Activated T-helper 1 cell treated with anti-CD3 and anti-CD28 coated beads, Interleukin-12 subunit alpha, Interleukin-12 subunit beta, Interleukin-2, Interleukin-4 antibody, amounts not matched to agents 30 ng/mL and 10 ng/mL and 1 ng/mL, durations not matched to agents 14 hours and 24 hours and 36 hours (primary cell): ENCODE data around the gene NHSL1. TPM values are rescaled to one million over a fixed set of nuclear protein-coding genes. Genes with fewer than 3 reads are reported as not detected.
A peak's percentile ranks its signal among the peaks of the same experiment; 100 is the strongest.

Experiments
- DNase-seq: peaks from one replicate; pipeline ENCODE4 v3.0.0; 2021; ENCODE audit warnings: low spot score
- H3K27ac Mint-ChIP-seq: one replicate; pipeline ENCODE4 v1.8.0; 2021; ENCODE audit warnings: mild to moderate bottlenecking, mixed read lengths
- H3K27me3 Mint-ChIP-seq: one replicate; pipeline ENCODE4 v1.8.0; 2022; ENCODE audit warnings: mild to moderate bottlenecking, moderate library complexity, mixed read lengths; ENCODE audit not compliant: insufficient read depth
- H3K36me3 Mint-ChIP-seq: one replicate; pipeline ENCODE4 v1.8.0; 2021; ENCODE audit warnings: low read depth, mixed read lengths
- H3K4me1 Mint-ChIP-seq: one replicate; pipeline ENCODE4 v1.8.0; 2021; ENCODE audit warnings: low read depth, mixed read lengths
- H3K4me3 Mint-ChIP-seq: one replicate; pipeline ENCODE4 v1.8.0; 2021; ENCODE audit warnings: mild to moderate bottlenecking, moderate library complexity, mixed read lengths
- H3K9me3 Mint-ChIP-seq: one replicate; pipeline ENCODE4 v1.8.0; 2021; ENCODE audit warnings: mixed read lengths
- intact Hi-C: fragments of 100-400 bp; cut with micrococcal nuclease; formaldehyde crosslinking; loops from one replicate; pipeline ENCODE4 v1.15.1; 2024
- total RNA-seq: library from RNA; stranded (reverse); gene quantifications from 2 replicates; pipeline ENCODE4 v1.2.3, GENCODE V29; 2022

NHSL1 gene
- total RNA-seq, 1 donor from 2014 or later, result 0.49 TPM

DNA sequence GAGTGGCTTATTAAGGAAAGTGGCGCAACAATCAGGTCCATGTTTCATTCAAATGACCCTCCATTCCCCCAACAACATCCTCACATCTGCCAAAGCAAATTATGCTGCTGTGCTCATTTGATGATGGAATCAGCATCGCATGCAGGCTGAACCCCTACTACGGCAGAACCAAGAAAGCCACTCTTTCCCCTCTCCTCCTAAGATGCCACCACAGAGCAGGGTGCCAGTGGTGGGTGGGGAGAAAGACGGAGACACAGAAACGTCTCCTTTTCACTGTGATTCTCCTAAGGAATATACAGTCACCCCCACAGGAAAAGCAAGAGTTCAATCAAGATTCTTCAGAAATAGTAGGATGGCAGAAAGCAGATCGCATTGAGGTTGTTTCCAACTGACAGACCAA lies 78.2 kb downstream of the NHSL1 start:
- Mint-ChIP-seq H3K4me3 (no peak overlapping the region), H3K9me3 (no peaks in the 10 kb centered on the region), H3K27me3 (no peaks in the 10 kb centered on the region), H3K4me1 (peaks cover 7% of the 10 kb centered on the region), H3K36me3 (peaks cover 16% of the 10 kb centered on the region), H3K27ac (no peak overlapping the region)
- DNase-seq, result no peak
- intact Hi-C loops, result no loop called here

DNA sequence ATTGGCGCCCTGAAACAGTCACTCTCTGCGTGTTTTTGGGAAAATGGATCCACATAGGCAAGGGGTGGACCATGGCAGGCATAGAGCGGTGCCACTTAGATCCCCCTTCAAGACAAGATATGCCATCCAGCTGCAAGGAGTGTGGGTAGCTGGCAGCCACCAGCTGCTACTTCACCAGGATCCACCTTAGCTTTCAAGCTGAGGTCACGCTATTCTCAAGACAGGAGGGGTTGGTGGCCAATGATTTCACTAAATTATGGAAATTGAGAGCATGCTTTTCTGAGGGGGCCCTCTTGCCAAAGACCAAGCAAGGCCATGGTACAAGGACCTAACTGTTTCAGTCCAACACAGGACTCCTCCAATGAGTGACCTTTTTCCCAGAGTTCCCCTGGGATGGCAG lies 78.9 kb downstream of the NHSL1 start:
- Mint-ChIP-seq H3K9me3 (no peaks in the 10 kb centered on the region), H3K27me3 (no peaks in the 10 kb centered on the region), H3K4me3 (no peak overlapping the region), H3K27ac (no peak overlapping the region), H3K36me3 (peaks cover 18% of the 10 kb centered on the region), H3K4me1 (peaks cover 7% of the 10 kb centered on the region)
- DNase-seq, result no peak
- intact Hi-C loops, result no loop called here

DNA sequence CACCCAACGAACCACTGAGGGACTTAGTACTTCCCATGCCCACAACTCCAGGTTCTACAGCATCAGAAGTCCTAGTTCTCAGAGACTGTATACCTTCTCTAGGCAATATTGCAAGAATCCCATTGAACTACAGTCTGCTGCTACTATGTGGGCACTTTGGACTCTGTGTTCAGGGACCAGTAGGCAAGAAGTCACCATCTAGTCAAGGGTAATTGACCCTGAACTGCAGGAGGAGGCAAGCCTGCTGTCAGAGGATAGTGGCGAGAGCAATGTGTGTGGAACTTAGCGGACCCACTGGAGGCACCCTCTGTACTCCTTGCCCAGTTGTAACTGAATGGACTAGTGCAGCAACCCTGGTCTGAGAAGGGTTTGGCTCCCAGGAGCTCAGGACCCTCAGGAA lies 79.5 kb downstream of the NHSL1 start:
- no peak overlapping the region for H3K4me3 Mint-ChIP-seq
- H3K4me1 Mint-ChIP-seq, result peaks cover 7% of the 10 kb centered on the region
- H3K9me3 Mint-ChIP-seq, result no peaks in the 10 kb centered on the region
- no peak for DNase-seq
- H3K27ac Mint-ChIP-seq, result no peak overlapping the region
- H3K27me3 Mint-ChIP-seq, result no peaks in the 10 kb centered on the region
- intact Hi-C loops, result no loop called here
- H3K36me3 Mint-ChIP-seq, result peaks cover 22% of the 10 kb centered on the region

DNA sequence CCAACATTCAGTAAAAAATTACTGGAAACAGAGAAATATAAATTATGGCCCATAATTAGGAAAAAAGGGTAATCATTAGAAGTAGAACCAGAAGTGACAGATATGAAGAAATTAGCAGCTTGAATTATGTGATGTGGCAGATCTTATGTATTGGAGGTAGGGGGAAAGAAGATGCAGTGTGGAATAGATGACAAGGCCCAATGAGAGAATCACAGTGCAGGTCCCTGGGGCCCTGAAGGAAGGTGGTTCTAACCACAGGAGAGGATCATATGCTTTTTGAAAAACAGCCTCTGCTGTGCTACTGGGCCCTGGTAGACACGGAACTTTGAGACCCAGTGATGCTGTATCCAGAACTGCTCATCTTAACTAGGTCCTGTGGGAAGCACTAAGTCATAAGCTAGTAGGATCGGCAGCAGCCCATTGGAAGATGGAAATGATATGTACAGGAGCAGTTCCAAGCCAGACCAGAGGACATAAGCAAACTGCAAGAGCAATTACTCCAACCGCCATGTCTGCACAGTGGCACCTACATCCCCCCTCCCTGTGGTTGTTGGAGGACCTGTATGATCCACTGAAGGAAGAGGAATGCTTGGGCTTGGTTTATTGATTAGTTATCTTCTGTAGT lies 81.1 kb downstream of the NHSL1 start:
- Mint-ChIP-seq H3K27ac (peak overlapping the region; percentile 1), H3K4me3 (no peak overlapping the region), H3K9me3 (no peaks in the 10 kb centered on the region), H3K36me3 (peaks cover 30% of the 10 kb centered on the region), H3K4me1 (peaks cover 3% of the 10 kb centered on the region), H3K27me3 (no peaks in the 10 kb centered on the region)
- intact Hi-C loops, result no loop called here
- DNase-seq, result no peak

DNA sequence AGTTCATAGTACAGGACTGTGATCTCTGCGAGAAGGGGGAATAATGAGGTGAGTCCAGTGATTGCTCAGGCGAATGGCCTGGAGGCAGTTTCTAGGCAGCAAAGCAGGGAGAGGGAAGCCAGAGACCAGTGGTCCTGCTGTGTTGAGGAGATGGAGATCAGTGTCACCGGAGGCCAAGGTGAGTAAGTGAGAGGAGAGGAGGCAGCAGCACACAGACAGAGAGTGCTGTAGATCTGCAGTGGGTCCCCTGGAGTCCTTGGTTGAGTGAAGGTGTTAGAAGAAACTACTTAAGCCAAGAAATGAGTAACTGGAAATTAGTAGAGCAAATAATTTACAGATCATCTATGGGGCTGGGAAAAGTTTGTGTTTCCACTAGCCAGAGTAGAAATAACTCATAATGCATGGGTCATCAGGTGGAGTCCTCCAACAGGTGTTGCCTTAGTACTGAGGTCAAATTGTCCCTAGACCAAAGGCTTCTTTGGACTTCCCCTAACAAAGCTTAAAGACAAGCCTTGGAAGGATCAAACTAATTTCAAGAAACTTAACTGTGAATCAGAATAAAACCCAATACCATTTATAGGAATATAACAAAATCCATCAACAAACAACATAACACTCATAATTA lies 81.7 kb downstream of the NHSL1 start:
- Mint-ChIP-seq H3K27me3 (no peaks in the 10 kb centered on the region), H3K4me1 (no peaks in the 10 kb centered on the region), H3K9me3 (no peaks in the 10 kb centered on the region), H3K27ac (no peak overlapping the region), H3K4me3 (no peak overlapping the region), H3K36me3 (peaks cover 33% of the 10 kb centered on the region)
- DNase-seq, result no peak
- intact Hi-C loops, result no loop called here

DNA sequence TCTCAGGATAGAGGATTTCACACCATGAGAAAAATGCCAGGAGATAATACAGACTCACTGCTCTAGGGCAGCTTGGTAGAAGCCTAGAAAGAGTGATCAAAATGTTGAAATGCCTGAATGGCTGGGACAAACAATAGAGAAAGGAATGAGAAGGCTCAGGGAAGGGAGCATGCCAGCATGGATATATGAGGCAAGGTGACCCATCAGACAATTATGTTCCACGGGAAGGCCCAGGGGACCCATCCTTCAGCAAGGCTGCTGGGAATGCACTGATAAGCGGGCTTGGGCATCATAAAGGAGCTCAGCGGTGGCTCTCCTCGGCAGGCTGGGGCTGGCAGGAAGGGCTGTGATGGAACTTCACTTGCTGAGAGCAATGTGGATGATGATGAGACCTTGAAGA lies 83.1 kb downstream of the NHSL1 start:
- H3K27me3 Mint-ChIP-seq, result no peaks in the 10 kb centered on the region
- intact Hi-C loops, result no loop called here
- DNase-seq, result no peak
- H3K27ac Mint-ChIP-seq, result no peak overlapping the region
- H3K4me1 Mint-ChIP-seq, result peaks cover 8% of the 10 kb centered on the region
- H3K36me3 Mint-ChIP-seq, result peaks cover 36% of the 10 kb centered on the region
- no peaks in the 10 kb centered on the region for H3K9me3 Mint-ChIP-seq
- no peak overlapping the region for H3K4me3 Mint-ChIP-seq

DNA sequence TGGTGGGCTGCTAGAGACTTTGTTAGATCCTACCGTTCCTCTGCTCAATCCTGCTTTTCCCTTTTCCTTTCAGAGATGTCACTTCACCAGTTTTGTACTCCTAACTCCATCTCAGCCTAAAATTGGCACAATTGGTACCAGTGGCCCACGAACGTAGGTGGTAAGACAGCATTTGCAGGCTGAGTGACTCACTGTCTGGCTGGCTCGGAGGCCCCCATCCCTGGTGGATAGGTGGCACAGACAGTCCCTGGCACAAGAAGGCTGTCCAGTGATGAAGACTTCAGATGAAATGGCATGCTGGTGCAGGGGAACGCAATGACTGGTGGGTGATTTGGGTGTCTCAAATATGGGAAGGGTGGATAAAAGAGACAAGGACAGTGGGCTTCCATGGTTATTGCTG lies 84.2 kb downstream of the NHSL1 start:
- no peak for DNase-seq
- H3K4me1 Mint-ChIP-seq, result peaks cover 16% of the 10 kb centered on the region
- no peaks in the 10 kb centered on the region for H3K9me3 Mint-ChIP-seq
- H3K27me3 Mint-ChIP-seq, result no peaks in the 10 kb centered on the region
- H3K36me3 Mint-ChIP-seq, result peaks cover 40% of the 10 kb centered on the region
- no peak overlapping the region for H3K27ac Mint-ChIP-seq
- intact Hi-C loops, result no loop called here
- H3K4me3 Mint-ChIP-seq, result no peak overlapping the region

DNA sequence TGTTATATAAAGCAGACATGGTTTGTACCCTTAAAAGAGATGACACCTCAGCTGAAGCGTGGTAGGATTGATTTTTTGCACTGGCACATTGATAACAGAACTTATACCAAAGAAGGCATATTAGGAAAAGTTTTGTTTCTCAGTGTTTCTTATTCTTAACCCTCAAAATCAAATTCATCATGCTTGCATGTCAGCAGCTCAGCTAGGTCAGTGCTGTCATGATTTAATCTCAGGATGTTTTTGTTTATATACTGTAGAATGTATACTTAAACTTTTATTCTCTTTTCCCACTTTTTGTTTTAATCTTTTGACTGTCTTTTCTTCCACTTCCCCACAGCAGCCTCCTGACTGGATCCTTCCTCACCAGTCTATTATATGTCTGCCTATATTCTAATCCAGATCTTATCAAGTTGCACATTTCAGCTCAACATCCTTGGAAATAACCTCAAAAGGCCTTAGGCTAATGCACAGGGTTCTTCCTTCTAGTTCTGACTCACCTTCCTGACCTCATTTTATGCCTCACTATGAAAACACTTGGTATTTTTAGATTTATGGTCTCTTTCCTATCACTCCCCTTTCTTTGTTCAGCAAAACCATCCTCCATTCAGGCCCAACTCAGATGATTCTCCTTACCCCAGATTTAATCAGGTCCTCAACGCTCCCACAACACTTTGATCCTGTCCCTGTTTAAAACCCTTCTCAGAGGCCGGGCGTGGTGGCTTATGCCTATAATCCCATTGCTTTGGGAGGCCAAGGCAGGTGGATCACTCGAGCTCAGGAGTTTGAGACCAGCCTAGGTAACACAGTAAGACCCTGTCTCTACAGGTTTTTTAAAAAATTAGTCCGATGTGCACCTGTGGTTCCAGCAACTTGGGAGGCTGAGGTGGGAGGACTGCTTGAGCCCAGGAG lies 88.1 kb downstream of the NHSL1 start:
- Mint-ChIP-seq H3K4me3 (peak overlapping the region; percentile 25), H3K36me3 (peaks cover 53% of the 10 kb centered on the region)

DNA sequence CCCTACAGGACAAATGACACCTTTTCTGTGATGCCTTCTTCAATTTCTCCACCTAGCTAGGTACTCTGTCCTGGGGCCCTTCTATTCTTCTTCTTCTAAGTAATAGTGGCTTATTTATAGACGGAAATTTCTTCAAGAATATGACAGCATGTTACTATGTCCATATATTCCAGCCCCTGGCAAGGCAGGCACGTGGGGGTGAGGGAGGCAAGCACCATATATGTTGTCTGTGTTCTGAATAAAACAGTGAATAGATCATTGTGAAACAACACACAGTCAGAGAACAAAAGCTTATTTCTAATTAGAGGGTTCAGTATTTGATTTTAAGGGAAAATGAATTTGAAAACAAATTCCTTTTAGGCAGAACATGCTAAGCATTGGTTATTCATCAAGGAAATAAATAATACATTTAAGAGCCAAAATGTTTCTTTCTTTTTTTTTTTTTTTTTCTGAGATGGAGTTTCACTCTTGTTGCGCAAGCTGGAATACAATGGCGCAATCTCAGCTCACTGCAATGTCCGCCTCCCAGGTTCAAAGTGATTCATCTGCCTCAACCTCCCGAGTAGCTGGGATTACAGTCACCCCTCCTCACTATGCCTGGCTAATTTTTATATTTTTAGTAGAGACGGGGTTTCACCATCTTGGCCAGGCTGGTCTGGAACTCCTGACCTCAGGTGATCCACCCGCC lies 89.1 kb downstream of the NHSL1 start:
- intact Hi-C loops, result loop anchor here (2.0 to 5.0 kb wide), 2 partner anchors 45 to 713 kb away; no protein-coding TSS in a partner anchor
- H3K36me3 Mint-ChIP-seq, result peaks cover 54% of the 10 kb centered on the region
- H3K4me3 Mint-ChIP-seq, result no peak overlapping the region
- H3K4me1 Mint-ChIP-seq, result peaks cover 39% of the 10 kb centered on the region
- no peaks in the 10 kb centered on the region for H3K9me3 Mint-ChIP-seq
- no peak for DNase-seq
- H3K27ac Mint-ChIP-seq, result no peak overlapping the region
- no peaks in the 10 kb centered on the region for H3K27me3 Mint-ChIP-seq

More for the DNA sequence above, 88.1 kb downstream of the NHSL1 start:
- Mint-ChIP-seq H3K4me1 (peaks cover 28% of the 10 kb centered on the region), H3K9me3 (no peaks in the 10 kb centered on the region), H3K27ac (peak overlapping the region; percentile 83), H3K27me3 (no peaks in the 10 kb centered on the region)
- intact Hi-C loops, result loop anchor here (1.0 to 5.0 kb wide), 3 partner anchors 8 to 714 kb away; no protein-coding TSS in a partner anchor
- no peak for DNase-seq

DNA sequence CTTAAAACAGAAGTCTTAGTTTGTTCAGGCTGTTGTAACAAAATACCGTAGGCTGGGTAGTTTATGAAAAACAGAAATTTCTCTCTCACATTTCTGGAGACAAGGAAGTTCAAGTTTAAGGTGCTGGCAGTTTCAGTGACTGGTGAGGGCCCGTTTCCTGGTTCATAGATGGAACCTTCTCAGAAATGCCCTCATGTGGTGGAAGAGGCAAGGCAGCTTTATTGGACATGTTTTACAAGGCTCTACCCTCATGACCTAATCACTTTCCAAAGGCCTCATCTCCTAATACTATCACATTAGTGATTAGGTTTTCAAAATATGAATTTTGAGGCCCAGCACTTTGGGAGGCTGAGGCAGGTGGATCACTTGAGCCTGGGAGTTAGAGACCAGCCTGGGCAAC lies 92.9 kb downstream of the NHSL1 start:
- Mint-ChIP-seq H3K4me1 (peaks cover 39% of the 10 kb centered on the region), H3K4me3 (peak overlapping the region; percentile 50), H3K9me3 (no peaks in the 10 kb centered on the region), H3K27me3 (peaks cover 8% of the 10 kb centered on the region), H3K27ac (no peak overlapping the region), H3K36me3 (peaks cover 42% of the 10 kb centered on the region)
- DNase-seq, result no peak
- intact Hi-C loops, result no loop called here

DNA sequence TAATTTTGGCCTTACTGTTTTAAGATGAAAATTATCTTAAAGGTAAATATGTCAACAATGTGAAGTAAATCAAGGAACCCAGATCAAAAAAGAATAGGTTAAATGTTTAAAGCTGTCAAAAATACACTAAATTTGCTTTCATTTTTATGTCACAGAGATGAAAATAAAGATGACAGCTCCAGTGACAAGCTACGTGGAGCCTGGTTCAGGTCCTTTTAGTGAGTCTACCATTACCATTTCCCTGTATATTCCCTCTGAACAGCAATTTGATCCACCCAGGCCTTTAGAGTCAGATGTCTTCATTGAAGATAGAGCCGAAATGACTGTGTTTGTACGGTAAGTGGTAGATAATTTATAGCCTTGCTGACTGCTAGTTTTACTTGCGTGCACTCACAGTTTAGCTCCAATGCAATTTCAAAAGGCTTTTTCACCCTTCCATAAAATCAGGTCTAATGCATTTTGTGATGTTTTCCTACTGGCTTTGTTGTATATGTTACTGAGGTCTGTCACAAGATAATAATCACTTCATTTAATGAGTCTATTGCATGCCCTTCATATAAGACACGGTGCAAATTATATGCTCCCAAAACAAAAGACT lies 93.4 kb downstream of the NHSL1 start:
- intact Hi-C loops, result loop anchor here (2.0 kb wide), 1 partner anchor 287 kb away; no protein-coding TSS in a partner anchor
- Mint-ChIP-seq H3K4me3 (peak overlapping the region; percentile 50), H3K27me3 (peaks cover 8% of the 10 kb centered on the region), H3K9me3 (no peaks in the 10 kb centered on the region), H3K4me1 (peaks cover 33% of the 10 kb centered on the region), H3K36me3 (peaks cover 38% of the 10 kb centered on the region), H3K27ac (no peak overlapping the region)
- DNase-seq, result no peak

DNA sequence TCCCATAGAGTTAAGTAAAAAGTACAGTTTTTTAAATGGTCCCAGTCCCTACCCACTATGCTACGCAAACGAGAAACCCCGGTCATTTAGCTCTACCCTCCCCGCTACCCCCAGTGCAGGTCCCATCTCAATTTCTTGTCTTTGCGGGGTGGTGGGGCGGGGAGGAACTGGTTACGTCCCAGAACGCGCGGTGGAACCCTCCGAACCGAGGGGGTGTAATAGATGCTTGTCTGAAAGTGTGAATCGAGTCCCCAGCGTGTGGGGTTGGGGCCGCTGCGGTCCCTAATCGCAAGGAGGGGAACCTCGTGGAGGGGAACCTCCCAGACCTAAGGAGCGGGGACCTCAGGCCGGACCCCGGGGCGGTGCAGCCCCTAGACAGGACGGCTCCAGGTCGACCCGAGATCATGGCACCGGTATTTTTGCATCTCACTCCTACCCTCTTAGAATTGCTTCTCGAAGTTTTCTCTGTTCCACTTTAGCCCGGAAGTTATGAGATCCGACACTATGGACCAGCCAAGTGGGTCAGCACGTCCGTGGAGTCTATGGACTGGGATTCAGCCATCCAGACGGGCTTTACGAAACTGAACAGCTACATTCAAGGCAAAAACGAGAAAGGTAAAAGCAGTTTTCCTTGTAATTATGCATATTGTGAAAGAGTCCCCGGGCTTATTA lies 94.5 kb downstream of the NHSL1 start:
- no peaks in the 10 kb centered on the region for H3K9me3 Mint-ChIP-seq
- intact Hi-C loops, result loop anchor here (1.0 to 2.0 kb wide), 3 partner anchors 288 to 368 kb away; partner anchors contain the start of gene CCDC28A
- H3K4me1 Mint-ChIP-seq, result peaks cover 25% of the 10 kb centered on the region
- peaks cover 33% of the 10 kb centered on the region for H3K36me3 Mint-ChIP-seq
- H3K27me3 Mint-ChIP-seq, result peaks cover 8% of the 10 kb centered on the region
- DNase-seq, result no peak
- H3K27ac Mint-ChIP-seq, result peak overlapping the region; percentile 59
- peak overlapping the region; percentile 84 for H3K4me3 Mint-ChIP-seq
